ENCODE measurements around the gene PHKA2.

PHKA2 gene

GRCh38 chrX:18929775-18930174 is 54.1 kb downstream of the PHKA2 start:
- H3K4me3 ChIP-seq (ENCODE audit: low read depth, low read length) = no peak overlapping the region
- TF ChIP-seq CTCF (IDR thresholded peaks at IDR 0.05; ENCODE audit: low read depth, low read length) = no peak
- no peak for DNase-seq (ENCODE audit: low read depth, low spot score)
- in situ Hi-C loops (cut with HindIII; ENCODE audit: low sequenced_read_pairs) = no loop called here

- in situ Hi-C loops (cut with HindIII; ENCODE audit: low sequenced_read_pairs) = no loop called here
- DNase-seq (ENCODE audit: low read depth, low spot score) = no peak
- no peak overlapping the region for H3K4me3 ChIP-seq (ENCODE audit: low read depth, low read length)
- TF ChIP-seq CTCF (IDR thresholded peaks at IDR 0.05; ENCODE audit: low read depth, low read length) = no peak
Observed at GRCh38 chrX:18927558-18927957, 56.4 kb downstream of the PHKA2 start.

- no peak overlapping the region for H3K4me3 ChIP-seq (ENCODE audit: low read depth, low read length)
- no peak for DNase-seq (ENCODE audit: low read depth, low spot score)
- TF ChIP-seq CTCF (IDR thresholded peaks at IDR 0.05; ENCODE audit: low read depth, low read length) = no peak
- in situ Hi-C loops (cut with HindIII; ENCODE audit: low sequenced_read_pairs) = no loop called here
Observed at GRCh38 chrX:18924507-18925088, 59.3 kb downstream of the PHKA2 start.

GRCh38 chrX:18920566-18920965 is 63.3 kb downstream of the PHKA2 start:
- DNase-seq (ENCODE audit: low read depth, low spot score) = no peak
- TF ChIP-seq CTCF (IDR thresholded peaks at IDR 0.05; ENCODE audit: low read depth, low read length) = no peak
- no peak overlapping the region for H3K4me3 ChIP-seq (ENCODE audit: low read depth, low read length)
- in situ Hi-C loops (cut with HindIII; ENCODE audit: low sequenced_read_pairs) = no loop called here

- DNase-seq (ENCODE audit: low read depth, low spot score) = no peak
- no peak overlapping the region for H3K4me3 ChIP-seq (ENCODE audit: low read depth, low read length)
- in situ Hi-C loops (cut with HindIII; ENCODE audit: low sequenced_read_pairs) = no loop called here
- no peak for TF ChIP-seq CTCF (IDR thresholded peaks at IDR 0.05; ENCODE audit: low read depth, low read length)
Observed at GRCh38 chrX:18920079-18920478, 63.8 kb downstream of the PHKA2 start.

- in situ Hi-C loops (cut with HindIII; ENCODE audit: low sequenced_read_pairs) = no loop called here
- H3K4me3 ChIP-seq (ENCODE audit: low read depth, low read length) = no peak overlapping the region
- no peak for DNase-seq (ENCODE audit: low read depth, low spot score)
- TF ChIP-seq CTCF (IDR thresholded peaks at IDR 0.05; ENCODE audit: low read depth, low read length) = no peak
Observed at GRCh38 chrX:18917831-18918230, 66.1 kb downstream of the PHKA2 start.

GRCh38 chrX:18906286-18906685 is 77.6 kb downstream of the PHKA2 start:
- no peak for TF ChIP-seq CTCF (IDR thresholded peaks at IDR 0.05; ENCODE audit: low read depth, low read length)
- DNase-seq (ENCODE audit: low read depth, low spot score) = no peak
- in situ Hi-C loops (cut with HindIII; ENCODE audit: low sequenced_read_pairs) = no loop called here

More at GRCh38 chrX:18906286-18906685, 77.6 kb downstream of the PHKA2 start:
- no peak overlapping the region for H3K4me3 ChIP-seq (ENCODE audit: low read depth, low read length)
